SK-N-SH (cell line): ENCODE measurements around the gene SORL1.

Source experiments
- CHD2 ChIP-seq: fragments of 150-350 bp; IDR thresholded peaks from 2 replicates; pipeline ENCODE4 v1.6.1; 2018; ENCODE audit warnings: low read length; ENCODE audit not compliant: partially characterized antibody
- CTCF ChIP-seq: fragments of 200-600 bp; sonication (generic); IDR thresholded peaks from 2 replicates; pipeline ENCODE4 v1.6.1; 2017; ENCODE audit warnings: antibody characterized with exemption, mild to moderate bottlenecking, moderate library complexity
- FOSL2 ChIP-seq: IDR thresholded peaks from 2 replicates; pipeline ENCODE4 v1.4.0; 2012; ENCODE audit warnings: low read depth, mild to moderate bottlenecking, moderate library complexity, borderline replicate concordance
- POLR2AphosphoS5 ChIP-seq: IDR thresholded peaks from 2 replicates; pipeline ENCODE4 v1.6.1; 2012; ENCODE audit warnings: low read depth, low read length
- SIN3A ChIP-seq: IDR thresholded peaks from 2 replicates; pipeline ENCODE4 v1.6.1; 2012; ENCODE audit warnings: low read depth, mild to moderate bottlenecking, low read length, moderate library complexity, borderline replicate concordance
- SMC3 ChIP-seq: IDR thresholded peaks from 2 replicates; pipeline ENCODE4 v1.6.1; 2012; ENCODE audit warnings: low read depth, low read length, improper control_type of control experiment
- USF1 ChIP-seq: IDR thresholded peaks from 2 replicates; pipeline ENCODE4 v1.4.0; 2012; ENCODE audit warnings: low read depth, borderline replicate concordance
- USF2 ChIP-seq: fragments of 150-350 bp; IDR thresholded peaks from 2 replicates; pipeline ENCODE4 v1.6.1; 2017; ENCODE audit warnings: antibody characterized with exemption, low read length, low read depth, borderline replicate concordance

GRCh38 chr11:121664144-121664543 lies 212.0 kb downstream of the SORL1 start:
- TF ChIP-seq FOSL2 (no peak), USF2 (no peak), CTCF (no peak), USF1 (no peak), SMC3 (no peak), SIN3A (no peak), CHD2 (no peak), POLR2AphosphoS5 (no peak)
